Measurements from ENCODE around the gene PAIP1.

PAIP1 gene

GRCh38 chr5:43565043-43565442 is 8.2 kb upstream of the PAIP1 start:
- DNase-seq: no peak
- no peak overlapping the region for H3K9ac ChIP-seq (ENCODE audit: low read length)
- H3K4me2 ChIP-seq (ENCODE audit: low read depth, low read length): no peak overlapping the region
- H4K20me1 ChIP-seq (ENCODE audit: insufficient read depth, low read length): no peaks in the 10 kb centered on the region
- H3K4me3 ChIP-seq (ENCODE audit: low read length): no peak overlapping the region
- H3K4me1 ChIP-seq (ENCODE audit: low read length): no peaks in the 10 kb centered on the region; the same call in 1 of the 2 replicates
- no peaks in the 10 kb centered on the region for H3K27me3 ChIP-seq (replicated peaks; ENCODE audit: insufficient read depth, low read length)
- no peak overlapping the region for H3K27ac ChIP-seq (ENCODE audit: low read length)
- no peaks in the 10 kb centered on the region for H3K9me2 ChIP-seq (replicated peaks; ENCODE audit: insufficient read depth, low read length)
- H3K36me3 ChIP-seq (replicated peaks; ENCODE audit: insufficient read depth, low read length): no peaks in the 10 kb centered on the region
- H3F3A ChIP-seq (ENCODE audit: insufficient read depth, low read length): no peaks in the 10 kb centered on the region
- TF ChIP-seq CTCF (IDR thresholded peaks at IDR 0.05; ENCODE audit: low read length) (no peak), EZH2 (optimal IDR thresholded peaks at IDR 0.05; ENCODE audit: low read depth, low read length) (no peak), EZH2phosphoT487 (IDR thresholded peaks at IDR 0.05; ENCODE audit: low read length) (no peak)
- no peaks in the 10 kb centered on the region for H3K79me2 ChIP-seq (ENCODE audit: low read length)
- H3K9me3 ChIP-seq (replicated peaks; ENCODE audit: insufficient read depth, low read length): no peaks in the 10 kb centered on the region
- H2AFZ ChIP-seq (ENCODE audit: low read length): no peak overlapping the region

GRCh38 chr5:43564289-43564850 is 7.5 kb upstream of the PAIP1 start:
- Histone ChIP-seq H3K4me3 (ENCODE audit: low read length) (no peak overlapping the region), H2AFZ (ENCODE audit: low read length) (no peak overlapping the region)

GRCh38 chr5:43563321-43563720 is 6.4 kb upstream of the PAIP1 start:
- H3K4me3 ChIP-seq (ENCODE audit: low read length): no peak overlapping the region

More at GRCh38 chr5:43564289-43564850, 7.5 kb upstream of the PAIP1 start:
- Histone ChIP-seq H3K9ac (ENCODE audit: low read length) (no peak overlapping the region), H3K79me2 (ENCODE audit: low read length) (no peaks in the 10 kb centered on the region), H3K4me1 (ENCODE audit: low read length) (no peaks in the 10 kb centered on the region; the same call in 1 of the 2 replicates), H3K27ac (ENCODE audit: low read length) (no peak overlapping the region), H3K9me3 (replicated peaks; ENCODE audit: insufficient read depth, low read length) (no peaks in the 10 kb centered on the region), H3K9me2 (replicated peaks; ENCODE audit: insufficient read depth, low read length) (no peaks in the 10 kb centered on the region), H3K36me3 (replicated peaks; ENCODE audit: insufficient read depth, low read length) (no peaks in the 10 kb centered on the region), H3F3A (ENCODE audit: insufficient read depth, low read length) (no peaks in the 10 kb centered on the region), H3K27me3 (replicated peaks; ENCODE audit: insufficient read depth, low read length) (no peaks in the 10 kb centered on the region), H4K20me1 (ENCODE audit: insufficient read depth, low read length) (no peaks in the 10 kb centered on the region), H3K4me2 (ENCODE audit: low read depth, low read length) (no peak overlapping the region)
- TF ChIP-seq CTCF (IDR thresholded peaks at IDR 0.05; ENCODE audit: low read length) (no peak), EZH2phosphoT487 (IDR thresholded peaks at IDR 0.05; ENCODE audit: low read length) (no peak), EZH2 (optimal IDR thresholded peaks at IDR 0.05; ENCODE audit: low read depth, low read length) (no peak)
- no peak for DNase-seq

More at GRCh38 chr5:43563321-43563720, 6.4 kb upstream of the PAIP1 start:
- no peaks in the 10 kb centered on the region for H3K9me3 ChIP-seq (replicated peaks; ENCODE audit: insufficient read depth, low read length)
- no peaks in the 10 kb centered on the region; the same call in 1 of the 2 replicates for H3K4me1 ChIP-seq (ENCODE audit: low read length)
- H3K9me2 ChIP-seq (replicated peaks; ENCODE audit: insufficient read depth, low read length): no peaks in the 10 kb centered on the region
- no peak overlapping the region for H2AFZ ChIP-seq (ENCODE audit: low read length)
- no peak for DNase-seq
- no peaks in the 10 kb centered on the region for H3K79me2 ChIP-seq (ENCODE audit: low read length)
- H3K4me2 ChIP-seq (ENCODE audit: low read depth, low read length): no peak overlapping the region
- no peaks in the 10 kb centered on the region for H3K36me3 ChIP-seq (replicated peaks; ENCODE audit: insufficient read depth, low read length)
- H3K27ac ChIP-seq (ENCODE audit: low read length): no peak overlapping the region
- TF ChIP-seq CTCF (IDR thresholded peaks at IDR 0.05; ENCODE audit: low read length): no peak
- no peak for TF ChIP-seq EZH2 (optimal IDR thresholded peaks at IDR 0.05; ENCODE audit: low read depth, low read length)
- no peak for TF ChIP-seq EZH2phosphoT487 (IDR thresholded peaks at IDR 0.05; ENCODE audit: low read length)
- no peaks in the 10 kb centered on the region for H4K20me1 ChIP-seq (ENCODE audit: insufficient read depth, low read length)
- H3K27me3 ChIP-seq (replicated peaks; ENCODE audit: insufficient read depth, low read length): no peaks in the 10 kb centered on the region
- no peaks in the 10 kb centered on the region for H3F3A ChIP-seq (ENCODE audit: insufficient read depth, low read length)
- H3K9ac ChIP-seq (ENCODE audit: low read length): no peak overlapping the region
